Lower lobe of right lung (tissue), 2 donors: ENCODE data around the gene DZIP1. TPM values are rescaled to one million over a fixed set of nuclear protein-coding genes. Genes with fewer than 3 reads are reported as not detected.
"Not testable (repeated sequence)": the region's sequence is repeated elsewhere in the genome, so short reads cannot be mapped to it uniquely, and the experiment has no call there.

Source experiments
- ATAC-seq, 2 donors: fragments of 200-7000 bp; cut with Tn5 transposase; one replicate each; pipeline ENCODE4 v1.9.1; 2020 to 2022; ENCODE audit warnings: mild to moderate bottlenecking in 2 of 2, moderate library complexity in 2 of 2
- DNase-seq: peaks from one replicate; pipeline ENCODE4 v3.0.0-alpha.2; 2020
- H3K27ac ChIP-seq: fragments of 200-600 bp; one replicate; pipeline ENCODE4 v1.8.0; 2022
- H3K27me3 ChIP-seq: fragments of 200-600 bp; one replicate; pipeline ENCODE4 v1.8.0; 2022; ENCODE audit warnings: low read depth
- H3K36me3 ChIP-seq: fragments of 200-600 bp; one replicate; pipeline ENCODE4 v1.8.0; 2022; ENCODE audit warnings: mild to moderate bottlenecking
- H3K4me1 ChIP-seq: fragments of 200-600 bp; one replicate; pipeline ENCODE4 v1.8.0; 2022
- H3K4me3 ChIP-seq: fragments of 200-600 bp; one replicate; pipeline ENCODE4 v1.8.0; 2022; ENCODE audit warnings: mild to moderate bottlenecking
- H3K9me3 ChIP-seq: fragments of 200-600 bp; one replicate; pipeline ENCODE4 v1.8.0; 2022
- intact Hi-C: fragments of 100-400 bp; cut with DNase I; formaldehyde crosslinking; loops from one replicate; pipeline ENCODE4 v1.11.0; 2022
- total RNA-seq: library from RNA; stranded (reverse); fragmentation: NEBNext Ultra II Directional; extraction: Animal tissue kit (Norgen Biotek cat#: 25700); gene quantifications from one replicate; pipeline ENCODE4 v1.2.1, GENCODE V29; 2021
- TF ChIP-seq, protein P1 (sequence below): fragments of 200-600 bp; IDR thresholded peaks from one replicate; pipeline ENCODE4 v1.8.0; 2022; ENCODE audit warnings: antibody characterized with exemption, mild to moderate bottlenecking
- donor health status: DM: no; HTN: yes; CAD: no; lungs with severe emphysema.

DZIP1 gene
- total RNA-seq, 1 donor from 2014 or later = 9.0 TPM

DNA sequence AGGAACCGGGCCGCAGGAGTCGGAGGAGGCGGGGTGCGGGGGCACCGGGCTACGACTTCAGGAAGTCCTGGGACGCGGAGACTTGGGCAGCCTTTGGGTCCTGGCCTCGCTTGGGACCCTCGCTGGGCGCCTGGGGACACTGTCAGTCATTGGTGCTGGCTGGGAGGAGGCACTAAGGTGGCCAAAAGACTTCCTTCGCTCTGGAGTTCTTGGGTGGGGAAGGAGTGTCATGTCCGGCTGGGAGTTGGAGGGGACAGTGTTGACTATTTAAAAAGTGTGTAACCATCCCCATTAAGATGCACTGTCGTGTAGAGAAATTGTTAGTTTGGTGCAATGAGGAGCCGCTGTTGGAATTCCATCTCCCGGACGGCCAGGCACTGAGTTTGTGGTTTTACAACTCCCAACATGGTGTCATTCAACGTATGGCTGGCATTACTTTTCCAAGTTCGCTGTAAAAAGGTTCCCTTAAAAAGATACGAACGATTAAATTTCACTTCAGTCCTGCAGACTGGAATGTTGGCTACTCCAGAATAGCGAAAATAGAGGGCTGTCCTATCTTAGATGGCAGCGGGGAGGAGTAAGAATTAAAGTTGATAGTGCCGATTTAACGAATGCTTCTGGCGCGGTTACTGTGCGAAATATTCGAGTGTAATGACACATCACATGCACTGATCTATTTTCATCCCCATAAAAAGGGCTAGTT is 33.2 kb upstream of the DZIP1 start:
- ATAC-seq = no peak
- no peak for DNase-seq

GRCh38 chr13:95676762-95677563 is 32.5 kb upstream of the DZIP1 start, which contains the start of gene DNAJC3:
DNAJC3 (plus strand) TSS chr13:95677139; CDS start chr13:95677256, 117 bp downstream.
- Histone ChIP-seq H3K27me3 (no peaks in the 10 kb centered on the region), H3K9me3 (peaks cover 1% of the 10 kb centered on the region), H3K4me1 (peaks cover 43% of the 10 kb centered on the region), H3K4me3 (peak within 1 kb of the TSS; percentile 89), H3K27ac (peak within 1 kb of the TSS; percentile 98), H3K36me3 (no peaks in the 10 kb centered on the region)
- intact Hi-C loops = no loop called here
- TF ChIP-seq, protein P1, sequence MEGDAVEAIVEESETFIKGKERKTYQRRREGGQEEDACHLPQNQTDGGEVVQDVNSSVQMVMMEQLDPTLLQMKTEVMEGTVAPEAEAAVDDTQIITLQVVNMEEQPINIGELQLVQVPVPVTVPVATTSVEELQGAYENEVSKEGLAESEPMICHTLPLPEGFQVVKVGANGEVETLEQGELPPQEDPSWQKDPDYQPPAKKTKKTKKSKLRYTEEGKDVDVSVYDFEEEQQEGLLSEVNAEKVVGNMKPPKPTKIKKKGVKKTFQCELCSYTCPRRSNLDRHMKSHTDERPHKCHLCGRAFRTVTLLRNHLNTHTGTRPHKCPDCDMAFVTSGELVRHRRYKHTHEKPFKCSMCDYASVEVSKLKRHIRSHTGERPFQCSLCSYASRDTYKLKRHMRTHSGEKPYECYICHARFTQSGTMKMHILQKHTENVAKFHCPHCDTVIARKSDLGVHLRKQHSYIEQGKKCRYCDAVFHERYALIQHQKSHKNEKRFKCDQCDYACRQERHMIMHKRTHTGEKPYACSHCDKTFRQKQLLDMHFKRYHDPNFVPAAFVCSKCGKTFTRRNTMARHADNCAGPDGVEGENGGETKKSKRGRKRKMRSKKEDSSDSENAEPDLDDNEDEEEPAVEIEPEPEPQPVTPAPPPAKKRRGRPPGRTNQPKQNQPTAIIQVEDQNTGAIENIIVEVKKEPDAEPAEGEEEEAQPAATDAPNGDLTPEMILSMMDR = no peak
- DNase-seq (peak; percentile 100), ATAC-seq (peak; percentile 98 to 99)

More for the DNA sequence above, 33.2 kb upstream of the DZIP1 start:
- H3K36me3 ChIP-seq = no peaks in the 10 kb centered on the region
- intact Hi-C loops = no loop called here
- H3K27me3 ChIP-seq = no peaks in the 10 kb centered on the region
- H3K9me3 ChIP-seq = no peaks in the 10 kb centered on the region
- peaks cover 50% of the 10 kb centered on the region for H3K4me1 ChIP-seq
- peak overlapping the region; percentile 89 for H3K4me3 ChIP-seq
- peak overlapping the region; percentile 98 for H3K27ac ChIP-seq
- TF ChIP-seq, protein P1 = no peak

GRCh38 chr13:95676105-95676761 is 31.7 kb upstream of the DZIP1 start:
- peak; percentile 64 for DNase-seq
- ATAC-seq = peak; percentile 19 to 31

DNA sequence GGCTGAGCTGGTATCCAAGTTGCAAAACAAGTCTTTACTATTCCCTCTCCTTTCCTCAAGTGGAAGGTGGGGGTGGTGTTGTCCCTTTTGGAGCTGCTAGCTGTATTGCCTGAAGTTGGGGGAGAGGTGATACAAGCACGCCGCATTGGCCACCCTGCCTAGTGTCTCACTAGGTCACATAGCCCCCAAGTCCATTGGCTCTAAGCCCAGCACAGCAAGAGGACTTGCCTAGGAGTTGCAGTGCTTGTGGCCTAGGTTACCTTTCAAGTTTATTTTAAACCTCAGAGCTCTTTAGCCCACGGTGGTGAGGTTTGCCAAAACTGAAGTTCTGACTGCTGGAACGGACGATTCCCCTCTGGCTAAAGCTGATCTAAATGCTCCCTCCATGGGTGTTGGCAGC is 27.1 kb upstream of the DZIP1 start:
- peaks cover 52% of the 10 kb centered on the region for H3K9me3 ChIP-seq
- TF ChIP-seq, protein P1 = no peak
- peaks cover 5% of the 10 kb centered on the region for H3K4me1 ChIP-seq
- ATAC-seq (no peak), DNase-seq (no peak)
- no peak overlapping the region for H3K27ac ChIP-seq
- no peaks in the 10 kb centered on the region for H3K27me3 ChIP-seq
- H3K36me3 ChIP-seq = no peaks in the 10 kb centered on the region
- H3K4me3 ChIP-seq = no peak overlapping the region
- intact Hi-C loops = no loop called here

More at GRCh38 chr13:95676105-95676761, 31.7 kb upstream of the DZIP1 start:
- H3K4me1 ChIP-seq = peaks cover 37% of the 10 kb centered on the region
- TF ChIP-seq, protein P1 = no peak
- H3K4me3 ChIP-seq = peak overlapping the region; percentile 89
- peaks cover 7% of the 10 kb centered on the region for H3K9me3 ChIP-seq
- intact Hi-C loops = no loop called here
- H3K27ac ChIP-seq = peak overlapping the region; percentile 98
- no peaks in the 10 kb centered on the region for H3K36me3 ChIP-seq
- no peaks in the 10 kb centered on the region for H3K27me3 ChIP-seq

DNA sequence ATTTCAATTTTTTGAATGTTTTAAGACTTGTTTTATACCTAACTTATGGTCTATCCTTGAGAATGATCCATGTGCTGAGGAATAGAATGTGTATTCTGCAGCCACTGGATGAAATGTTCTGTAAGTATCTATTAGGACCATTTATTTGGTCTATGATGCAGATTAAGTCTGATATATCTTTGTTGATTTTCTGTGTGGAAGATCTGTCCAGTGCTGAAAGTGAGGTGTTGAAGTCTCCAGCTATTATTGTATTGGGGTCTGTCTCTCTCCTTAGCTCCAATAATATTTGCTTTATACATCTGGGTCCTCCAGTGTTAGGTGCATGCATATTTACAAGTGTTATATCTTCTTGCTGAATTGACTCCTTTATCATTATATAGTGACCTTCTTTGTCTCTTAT is 22.7 kb upstream of the DZIP1 start:
- ATAC-seq, H3K27me3 ChIP-seq, H3K4me3 ChIP-seq, H3K27ac ChIP-seq, intact Hi-C loops, H3K4me1 ChIP-seq, DNase-seq, H3K36me3 ChIP-seq: not testable (repeated sequence)
- H3K9me3 ChIP-seq = peaks cover 77% of the 10 kb centered on the region
